GM11168 (cell line): ENCODE results near the gene TECR.

Experiments used
- in situ Hi-C: fragments of 300-500 bp; cut with MboI; formaldehyde crosslinking; loops from one replicate; pipeline ENCODE4 v1.12.0; 2022; ENCODE audit warnings: low sequenced_read_pairs; ENCODE audit not compliant: unreplicated experiment

TECR gene

GRCh38 chr19:14507704-14508542 is 21.5 kb upstream of the TECR start:
- in situ Hi-C loops = no loop called here

- in situ Hi-C loops = no loop called here
Measured at GRCh38 chr19:14510311-14511228, 18.8 kb upstream of the TECR start.

GRCh38 chr19:14511229-14511593 is 18.2 kb upstream of the TECR start:
- in situ Hi-C loops = no loop called here

GRCh38 chr19:14512406-14512961 is 16.9 kb upstream of the TECR start:
- in situ Hi-C loops = no loop called here

- in situ Hi-C loops = no loop called here
Measured at GRCh38 chr19:14514215-14514863, 15.1 kb upstream of the TECR start.

- in situ Hi-C loops = no loop called here
Measured at GRCh38 chr19:14515501-14516047, 13.8 kb upstream of the TECR start.

GRCh38 chr19:14516048-14516534 is 13.3 kb upstream of the TECR start:
- in situ Hi-C loops = no loop called here

GRCh38 chr19:14516746-14517438 is 12.5 kb upstream of the TECR start:
- in situ Hi-C loops = no loop called here

GRCh38 chr19:14517446-14517839 is 12.0 kb upstream of the TECR start:
- in situ Hi-C loops = no loop called here

- in situ Hi-C loops = no loop called here
Measured at GRCh38 chr19:14517840-14518505, 11.4 kb upstream of the TECR start, which contains the start of gene DNAJB1. Gene DNAJB1, minus strand, starts transcription at chr19:14518397. Its CDS starts 48 bp downstream, at chr19:14518349.

- in situ Hi-C loops = no loop called here
Measured at GRCh38 chr19:14519245-14519859, 10.0 kb upstream of the TECR start.

- in situ Hi-C loops = no loop called here
Measured at GRCh38 chr19:14519860-14520407, 9.5 kb upstream of the TECR start.

- in situ Hi-C loops = no loop called here
Measured at GRCh38 chr19:14520543-14520942, 8.9 kb upstream of the TECR start.

GRCh38 chr19:14525729-14526128 is 3.7 kb upstream of the TECR start:
- in situ Hi-C loops = no loop called here

GRCh38 chr19:14526423-14526822 is 3.0 kb upstream of the TECR start:
- in situ Hi-C loops = no loop called here

GRCh38 chr19:14528419-14529253 is 758 bp upstream of the TECR start:
- in situ Hi-C loops = no loop called here

- in situ Hi-C loops = no loop called here
Measured at GRCh38 chr19:14530005-14530348, 583 bp downstream of the TECR start.
